Neural crest cell (in vitro differentiated cells): ENCODE results near the gene DTYMK. TPM values are rescaled to one million over a fixed set of nuclear protein-coding genes. Genes with fewer than 3 reads are reported as not detected.
"Not testable (repeated sequence)": the region's sequence is repeated elsewhere in the genome, so short reads cannot be mapped to it uniquely, and the experiment has no call there.

Experiments
- DNase-seq: peaks from one replicate; pipeline ENCODE4 v3.0.0; 2021; ENCODE audit warnings: low read depth, mixed read lengths, low spot score
- H3K27ac Mint-ChIP-seq: one replicate; pipeline ENCODE4 v1.8.0; 2021; ENCODE audit warnings: mild to moderate bottlenecking, mixed read lengths; ENCODE audit not compliant: unreplicated experiment
- H3K27me3 Mint-ChIP-seq: 2 replicates; pipeline ENCODE4 v1.8.0; 2021; ENCODE audit warnings: low read depth, mild to moderate bottlenecking, mixed read lengths
- H3K36me3 Mint-ChIP-seq: 2 replicates; pipeline ENCODE4 v1.8.0; 2021; ENCODE audit warnings: low read depth, mild to moderate bottlenecking, mixed read lengths
- H3K4me1 Mint-ChIP-seq: 2 replicates; pipeline ENCODE4 v1.8.0; 2021; ENCODE audit warnings: mixed read lengths
- H3K4me3 Mint-ChIP-seq: one replicate; pipeline ENCODE4 v1.8.0; 2021; ENCODE audit warnings: mild to moderate bottlenecking, mixed read lengths
- H3K9me3 Mint-ChIP-seq: 2 replicates; pipeline ENCODE4 v1.8.0; 2021; ENCODE audit warnings: mixed read lengths
- total RNA-seq: library from RNA; stranded (reverse); gene quantifications from 2 replicates; pipeline ENCODE4 v1.2.1, GENCODE V29; 2021
- TF ChIP-seq, protein P1 (sequence below): fragments of 200-600 bp; sonication (generic); conservative IDR thresholded peaks from 2 replicates; pipeline ENCODE4 v1.5.0; 2021; ENCODE audit warnings: antibody characterized with exemption, mild to moderate bottlenecking

Gene DTYMK
- total RNA-seq, 1 donor from 2014 or later, result 108 TPM

- not testable (repeated sequence) for H3K36me3 Mint-ChIP-seq, H3K9me3 Mint-ChIP-seq, H3K27ac Mint-ChIP-seq, H3K27me3 Mint-ChIP-seq
- DNase-seq, result peak; percentile 70
- peaks cover 13% of the 10 kb centered on the region for H3K4me1 Mint-ChIP-seq
- TF ChIP-seq, protein P1, sequence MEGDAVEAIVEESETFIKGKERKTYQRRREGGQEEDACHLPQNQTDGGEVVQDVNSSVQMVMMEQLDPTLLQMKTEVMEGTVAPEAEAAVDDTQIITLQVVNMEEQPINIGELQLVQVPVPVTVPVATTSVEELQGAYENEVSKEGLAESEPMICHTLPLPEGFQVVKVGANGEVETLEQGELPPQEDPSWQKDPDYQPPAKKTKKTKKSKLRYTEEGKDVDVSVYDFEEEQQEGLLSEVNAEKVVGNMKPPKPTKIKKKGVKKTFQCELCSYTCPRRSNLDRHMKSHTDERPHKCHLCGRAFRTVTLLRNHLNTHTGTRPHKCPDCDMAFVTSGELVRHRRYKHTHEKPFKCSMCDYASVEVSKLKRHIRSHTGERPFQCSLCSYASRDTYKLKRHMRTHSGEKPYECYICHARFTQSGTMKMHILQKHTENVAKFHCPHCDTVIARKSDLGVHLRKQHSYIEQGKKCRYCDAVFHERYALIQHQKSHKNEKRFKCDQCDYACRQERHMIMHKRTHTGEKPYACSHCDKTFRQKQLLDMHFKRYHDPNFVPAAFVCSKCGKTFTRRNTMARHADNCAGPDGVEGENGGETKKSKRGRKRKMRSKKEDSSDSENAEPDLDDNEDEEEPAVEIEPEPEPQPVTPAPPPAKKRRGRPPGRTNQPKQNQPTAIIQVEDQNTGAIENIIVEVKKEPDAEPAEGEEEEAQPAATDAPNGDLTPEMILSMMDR, result peak; percentile 75
- peak overlapping the region; percentile 62 for H3K4me3 Mint-ChIP-seq
These were observed 46.0 kb upstream of the DTYMK start for GRCh38 chr2:241732513-241733186.

GRCh38 chr2:241730671-241731293, 44.2 kb upstream of the DTYMK start:
- Mint-ChIP-seq H3K4me3 (no peak overlapping the region), H3K27ac (no peak overlapping the region), H3K9me3 (no peaks in the 10 kb centered on the region), H3K27me3 (no peaks in the 10 kb centered on the region), H3K36me3 (peaks cover 1% of the 10 kb centered on the region), H3K4me1 (peaks cover 8% of the 10 kb centered on the region)
- DNase-seq, result no peak
- TF ChIP-seq, protein P1, result no peak

DNA sequence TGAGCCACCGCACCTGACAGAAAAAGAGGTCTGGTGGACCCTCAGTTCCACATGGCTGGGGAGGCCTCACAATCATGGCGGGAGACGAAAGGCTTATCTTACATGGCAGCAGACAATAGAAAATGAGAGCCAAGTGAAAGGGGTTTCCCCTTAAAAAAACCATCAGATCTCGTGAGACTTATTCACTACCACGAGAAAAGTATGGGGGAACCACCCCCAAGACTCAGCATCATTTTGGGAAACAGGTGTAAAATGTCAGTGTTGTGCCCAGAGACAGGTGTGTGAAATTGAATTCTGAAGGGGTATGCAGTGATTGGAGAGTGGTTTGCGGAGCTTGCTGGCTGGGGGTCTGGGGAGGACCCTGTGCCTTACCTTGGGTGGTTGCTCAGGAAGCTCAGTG, 43.3 kb upstream of the DTYMK start:
- no peak overlapping the region for H3K4me3 Mint-ChIP-seq
- TF ChIP-seq, protein P1, result no peak
- H3K9me3 Mint-ChIP-seq, result no peaks in the 10 kb centered on the region
- no peak for DNase-seq
- peaks cover 5% of the 10 kb centered on the region for H3K36me3 Mint-ChIP-seq
- peaks cover 4% of the 10 kb centered on the region for H3K4me1 Mint-ChIP-seq
- H3K27ac Mint-ChIP-seq, result no peak overlapping the region
- no peaks in the 10 kb centered on the region for H3K27me3 Mint-ChIP-seq

DNA sequence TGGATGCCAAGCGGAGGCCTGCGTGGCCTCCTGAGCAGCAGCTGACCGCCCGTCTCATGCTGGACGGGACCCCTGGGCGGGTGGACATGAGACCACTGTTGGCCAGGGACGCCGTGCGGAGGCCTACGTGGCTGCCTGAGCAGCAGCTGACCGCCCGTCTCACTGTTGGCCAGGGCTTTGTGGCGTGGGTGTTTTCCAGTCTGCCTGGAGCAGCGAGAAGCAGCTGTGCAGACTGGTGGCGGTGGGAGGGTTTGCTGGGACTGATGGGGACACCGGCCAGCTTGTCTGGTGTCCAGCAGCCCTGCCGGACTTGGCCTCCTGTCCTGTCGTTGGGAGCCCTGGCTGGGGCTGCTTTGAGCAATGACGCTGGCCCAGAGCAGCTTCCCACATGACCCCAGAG, 42.0 kb upstream of the DTYMK start:
- Mint-ChIP-seq H3K9me3 (no peaks in the 10 kb centered on the region), H3K27ac (no peak overlapping the region), H3K27me3 (no peaks in the 10 kb centered on the region), H3K36me3 (peaks cover 14% of the 10 kb centered on the region), H3K4me3 (no peak overlapping the region), H3K4me1 (peaks cover 4% of the 10 kb centered on the region)
- TF ChIP-seq, protein P1, result no peak
- no peak for DNase-seq

GRCh38 chr2:241728000-241728399, 41.4 kb upstream of the DTYMK start:
- no peak overlapping the region for H3K27ac Mint-ChIP-seq
- no peaks in the 10 kb centered on the region for H3K27me3 Mint-ChIP-seq
- H3K4me1 Mint-ChIP-seq, result peaks cover 4% of the 10 kb centered on the region
- TF ChIP-seq, protein P1, result no peak
- H3K4me3 Mint-ChIP-seq, result no peak overlapping the region
- DNase-seq, result no peak
- H3K36me3 Mint-ChIP-seq, result peaks cover 20% of the 10 kb centered on the region
- no peaks in the 10 kb centered on the region for H3K9me3 Mint-ChIP-seq
